Ovary (tissue), 3 donors: ENCODE data around the gene PTGS1.

Source experiments
- POLR2A ChIP-seq: fragments of 450-650 bp; IDR thresholded peaks from one replicate; pipeline ENCODE4 v1.6.1; 2017; ENCODE audit warnings: antibody characterized with exemption, mild to moderate bottlenecking, moderate library complexity
- TF ChIP-seq, protein P1 (sequence below), 3 donors: fragments of 450-650 bp in 2 of 3; fragments of 200-600 bp in 1 of 3; IDR thresholded peaks; one replicate each; pipeline versions ENCODE4 v1.5.1 to v1.8.0; 2016 to 2022; ENCODE audit warnings: antibody characterized with exemption in 3 of 3, mild to moderate bottlenecking in 1 of 3
- donor health status: DM: no; HTN: no; CAD: no.

DNA sequence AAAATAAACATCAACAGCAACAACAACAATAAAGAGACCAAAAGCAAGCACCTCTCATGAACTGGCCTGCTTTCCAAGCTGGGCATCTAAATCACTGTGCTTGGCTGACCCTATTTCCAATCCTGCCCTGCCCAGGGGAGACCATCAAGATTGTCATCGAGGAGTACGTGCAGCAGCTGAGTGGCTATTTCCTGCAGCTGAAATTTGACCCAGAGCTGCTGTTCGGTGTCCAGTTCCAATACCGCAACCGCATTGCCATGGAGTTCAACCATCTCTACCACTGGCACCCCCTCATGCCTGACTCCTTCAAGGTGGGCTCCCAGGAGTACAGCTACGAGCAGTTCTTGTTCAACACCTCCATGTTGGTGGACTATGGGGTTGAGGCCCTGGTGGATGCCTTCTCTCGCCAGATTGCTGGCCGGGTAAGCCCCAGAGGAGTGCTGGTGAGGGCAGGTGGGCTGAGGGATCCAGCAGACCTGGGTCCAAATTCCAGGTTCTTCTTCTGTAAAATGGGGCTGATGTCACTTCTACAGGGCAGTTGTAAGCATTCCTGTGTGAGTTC is 15.6 kb downstream of the PTGS1 start:
- TF ChIP-seq, protein P1, sequence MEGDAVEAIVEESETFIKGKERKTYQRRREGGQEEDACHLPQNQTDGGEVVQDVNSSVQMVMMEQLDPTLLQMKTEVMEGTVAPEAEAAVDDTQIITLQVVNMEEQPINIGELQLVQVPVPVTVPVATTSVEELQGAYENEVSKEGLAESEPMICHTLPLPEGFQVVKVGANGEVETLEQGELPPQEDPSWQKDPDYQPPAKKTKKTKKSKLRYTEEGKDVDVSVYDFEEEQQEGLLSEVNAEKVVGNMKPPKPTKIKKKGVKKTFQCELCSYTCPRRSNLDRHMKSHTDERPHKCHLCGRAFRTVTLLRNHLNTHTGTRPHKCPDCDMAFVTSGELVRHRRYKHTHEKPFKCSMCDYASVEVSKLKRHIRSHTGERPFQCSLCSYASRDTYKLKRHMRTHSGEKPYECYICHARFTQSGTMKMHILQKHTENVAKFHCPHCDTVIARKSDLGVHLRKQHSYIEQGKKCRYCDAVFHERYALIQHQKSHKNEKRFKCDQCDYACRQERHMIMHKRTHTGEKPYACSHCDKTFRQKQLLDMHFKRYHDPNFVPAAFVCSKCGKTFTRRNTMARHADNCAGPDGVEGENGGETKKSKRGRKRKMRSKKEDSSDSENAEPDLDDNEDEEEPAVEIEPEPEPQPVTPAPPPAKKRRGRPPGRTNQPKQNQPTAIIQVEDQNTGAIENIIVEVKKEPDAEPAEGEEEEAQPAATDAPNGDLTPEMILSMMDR (IDR thresholded peaks at IDR 0.05) = no peak
- no peak for TF ChIP-seq POLR2A
